SH-SY5Y (cell line): ENCODE data around the gene GUCA1C.

Source experiments
- GATA2 ChIP-seq: IDR thresholded peaks from 2 replicates; pipeline ENCODE4 v1.6.1; 2011; ENCODE audit warnings: mild to moderate bottlenecking, low read depth, low read length
- GATA3 ChIP-seq: IDR thresholded peaks from 2 replicates; pipeline ENCODE4 v1.6.1; 2011; ENCODE audit warnings: low read depth, mild to moderate bottlenecking, low read length, moderate library complexity

DNA sequence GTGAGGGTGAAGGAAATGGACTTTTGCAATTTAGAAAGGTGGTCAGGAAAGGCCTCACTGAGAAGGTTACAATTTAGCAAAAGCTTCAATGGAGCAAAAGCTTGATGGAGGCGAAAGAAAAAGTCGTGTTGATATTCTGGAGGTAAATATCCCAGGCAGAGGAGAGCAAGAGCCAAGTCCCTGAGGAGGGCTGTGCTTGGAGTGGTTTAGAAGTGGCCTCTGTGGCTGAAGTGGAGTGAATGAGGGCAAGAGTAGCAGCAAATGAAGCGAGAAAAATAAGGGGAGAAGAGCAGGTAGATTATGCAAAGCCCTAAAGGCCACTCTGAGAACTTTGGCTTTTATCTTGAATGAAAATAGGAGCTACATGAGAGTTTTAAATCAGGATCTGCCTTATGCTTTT lies 54.1 kb downstream of the GUCA1C start:
- no peak for TF ChIP-seq GATA3
- TF ChIP-seq GATA2, result no peak
